Smooth muscle cell (in vitro differentiated cells): ENCODE data around the gene COPRS. TPM values are rescaled to one million over a fixed set of nuclear protein-coding genes. Genes with fewer than 3 reads are reported as not detected.
"Not testable (repeated sequence)": the region's sequence is repeated elsewhere in the genome, so short reads cannot be mapped to it uniquely, and the experiment has no call there.

ENCODE experiments used
- DNase-seq: peaks from one replicate; lab custom pipeline; 2025; ENCODE audit not compliant: unreplicated experiment; lab: John Stamatoyannopoulos, UW
- H2AFZ ChIP-seq: fragments of 200-600 bp; sonication (generic); 2 replicates; pipeline ENCODE4 v1.6.0; 2016; ENCODE audit warnings: antibody characterized with exemption, low read depth, mild to moderate bottlenecking
- H3F3A ChIP-seq: fragments of 200-600 bp; sonication (generic); 2 replicates; pipeline ENCODE4 v1.6.0; 2017; ENCODE audit warnings: antibody characterized with exemption, low read depth
- H3K27ac ChIP-seq: fragments of 200-600 bp; sonication (generic); 2 replicates; pipeline ENCODE4 v1.5.1; 2016; ENCODE audit warnings: low read depth, mild to moderate bottlenecking
- H3K27me3 ChIP-seq: fragments of 200-600 bp; sonication (generic); 2 replicates; pipeline ENCODE4 v1.6.1; 2016; ENCODE audit warnings: low read depth, mild to moderate bottlenecking
- H3K36me3 ChIP-seq: fragments of 200-600 bp; sonication (generic); 2 replicates; pipeline ENCODE4 v1.5.1; 2016; ENCODE audit warnings: low read depth
- H3K4me1 ChIP-seq: fragments of 200-600 bp; sonication (generic); 2 replicates; pipeline ENCODE4 v1.5.1; 2016; ENCODE audit warnings: low read depth
- H3K4me2 ChIP-seq: fragments of 200-600 bp; sonication (generic); 2 replicates; pipeline ENCODE4 v1.6.0; 2016; ENCODE audit warnings: mild to moderate bottlenecking
- H3K4me3 ChIP-seq: fragments of 200-600 bp; sonication (generic); 2 replicates; pipeline ENCODE4 v1.5.1; 2016; ENCODE audit warnings: mild to moderate bottlenecking
- H3K79me2 ChIP-seq: fragments of 200-600 bp; sonication (generic); 2 replicates; pipeline ENCODE4 v1.6.0; 2016; ENCODE audit warnings: low read depth, mild to moderate bottlenecking
- H3K9ac ChIP-seq: fragments of 200-600 bp; sonication (generic); 2 replicates; pipeline ENCODE4 v1.6.0; 2016; ENCODE audit warnings: low read depth
- H3K9me3 ChIP-seq: fragments of 200-600 bp; sonication (generic); replicated peaks from 2 replicates; pipeline ENCODE4 v1.5.1; 2016; ENCODE audit warnings: low read depth
- H4K20me1 ChIP-seq: fragments of 200-600 bp; sonication (generic); 2 replicates; pipeline ENCODE4 v1.6.0; 2016; ENCODE audit warnings: low read depth
- CTCF ChIP-seq: fragments of 200-600 bp; sonication (generic); IDR thresholded peaks from 2 replicates; pipeline ENCODE4 v1.5.1; 2017; ENCODE audit warnings: borderline replicate concordance, mild to moderate bottlenecking, antibody characterized with exemption; ENCODE audit not compliant: insufficient read depth, poor library complexity, severe bottlenecking
- WGBS: methylation state at CpG from one replicate; pipeline ENCODE4 v1.1.7; 2016; ENCODE audit warnings: low lambda C conversion rate; 5-methylcytosine and 5-hydroxymethylcytosine counted together
- polyA plus RNA-seq: library from polyadenylated mRNA; unstranded; fragments of >200 nt; fragmentation: Nextera tagmentation; extraction: Ambion mirVana; gene quantifications from 2 replicates; pipeline ENCODE4 v1.2.1, GENCODE V29; 2016
- total RNA-seq: library from RNA; depleted of rRNA; stranded (reverse); fragments of >200 nt; gene quantifications from 2 replicates; pipeline ENCODE4 v1.2.3, GENCODE V29; 2014

The COPRS gene
- total and polyA plus RNA-seq, 2 experiments from 2014 or later: 55.7 to 78.9 TPM

DNA sequence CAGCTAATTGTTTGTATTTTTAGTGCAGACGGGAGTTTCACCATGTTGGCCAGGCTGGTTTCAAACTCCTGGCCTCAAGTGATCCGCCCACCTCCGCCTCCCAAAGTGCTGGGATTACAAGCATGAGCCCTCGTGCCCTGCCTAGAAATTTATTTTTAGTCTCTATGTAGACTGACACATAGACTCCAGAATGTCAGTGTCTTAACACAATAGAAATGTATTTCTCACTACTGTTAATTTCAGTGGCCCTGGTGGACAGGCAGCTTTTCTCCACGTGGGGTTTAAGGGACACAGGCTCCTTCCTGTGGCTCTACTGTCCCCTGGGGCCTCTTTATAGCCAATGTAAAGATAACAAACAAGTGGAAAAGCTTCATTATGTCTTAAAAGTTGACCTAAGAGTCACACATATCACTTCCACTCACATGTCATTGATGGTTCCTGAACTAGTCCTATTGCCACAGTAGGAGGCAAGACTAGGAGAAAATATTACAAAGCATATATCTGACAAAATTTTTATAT is 43.8 kb downstream of the COPRS start:
- no peaks in the 10 kb centered on the region for H3K4me1 ChIP-seq
- peak overlapping the region; percentile 54 for H2AFZ ChIP-seq
- H3K27me3 ChIP-seq: no peaks in the 10 kb centered on the region
- no peaks in the 10 kb centered on the region for H3K36me3 ChIP-seq
- no peaks in the 10 kb centered on the region for H3F3A ChIP-seq
- TF ChIP-seq CTCF: no peak
- no peaks in the 10 kb centered on the region for H3K79me2 ChIP-seq
- H3K9me3 ChIP-seq: no peaks in the 10 kb centered on the region
- H3K4me3 ChIP-seq: no peak overlapping the region
- 52% methylated on average over 5 of the region's 5 CpGs for WGBS
- H3K9ac ChIP-seq: no peak overlapping the region
- H3K4me2 ChIP-seq: no peak overlapping the region
- no peak for DNase-seq
- no peak overlapping the region for H3K27ac ChIP-seq
- no peaks in the 10 kb centered on the region for H4K20me1 ChIP-seq

DNA sequence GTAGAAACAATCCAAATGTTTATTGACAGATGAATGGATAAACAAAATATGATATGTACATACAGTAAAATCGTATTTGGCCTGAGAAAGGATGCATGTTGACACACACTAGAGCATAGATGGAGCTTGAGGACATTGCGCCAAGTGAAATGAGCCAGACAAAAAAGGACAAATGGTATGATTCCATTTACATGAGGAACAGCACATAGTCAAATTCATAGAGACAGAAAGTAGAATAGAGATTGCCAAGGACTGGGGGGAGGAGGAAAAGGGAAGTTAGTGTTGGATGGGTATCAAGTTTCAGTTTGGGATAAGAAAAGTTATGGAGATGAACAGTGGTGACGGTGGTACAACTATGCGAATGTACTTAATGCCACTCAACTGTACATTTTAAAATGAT is 47.9 kb downstream of the COPRS start:
- Histone ChIP-seq H3K27ac (no peak overlapping the region), H3K79me2 (no peaks in the 10 kb centered on the region), H3K4me3 (no peak overlapping the region), H3K4me2 (no peak overlapping the region), H4K20me1 (no peaks in the 10 kb centered on the region), H3K9ac (no peak overlapping the region), H3K9me3 (no peaks in the 10 kb centered on the region), H2AFZ (no peak overlapping the region), H3K27me3 (no peaks in the 10 kb centered on the region), H3K36me3 (no peaks in the 10 kb centered on the region), H3F3A (no peaks in the 10 kb centered on the region), H3K4me1 (no peaks in the 10 kb centered on the region)
- DNase-seq: no peak
- TF ChIP-seq CTCF: no peak
- 83% methylated on average over 4 of the region's 4 CpGs for WGBS

DNA sequence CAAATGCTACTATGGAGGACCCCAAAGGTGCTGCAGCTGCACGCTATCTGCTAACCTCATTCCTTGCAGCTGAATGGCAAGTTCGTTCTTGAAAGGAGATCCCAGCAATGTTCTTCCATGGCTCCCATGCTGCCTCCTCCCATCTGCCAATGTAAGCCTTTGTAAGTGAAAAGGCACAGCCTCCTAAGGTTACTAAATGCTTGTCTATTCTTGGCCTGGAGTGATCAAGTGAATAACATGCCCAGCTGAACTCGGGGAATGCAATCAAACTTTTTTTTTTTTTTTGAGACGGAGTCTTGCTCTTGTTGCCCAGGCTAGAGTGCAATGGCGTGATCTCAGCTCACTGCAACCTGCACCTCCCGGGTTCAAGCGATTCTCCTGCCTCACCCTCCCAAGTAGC is 49.2 kb downstream of the COPRS start:
- not testable (repeated sequence) for H3K79me2 ChIP-seq, H4K20me1 ChIP-seq, DNase-seq, H3F3A ChIP-seq, H2AFZ ChIP-seq, H3K27me3 ChIP-seq, H3K4me3 ChIP-seq, H3K4me2 ChIP-seq, H3K9me3 ChIP-seq, H3K36me3 ChIP-seq, H3K4me1 ChIP-seq, H3K9ac ChIP-seq, H3K27ac ChIP-seq
- WGBS: 97% methylated on average over 7 of the region's 7 CpGs

GRCh38 chr17:31808521-31809050 is 50.5 kb downstream of the COPRS start:
- H3K4me3 ChIP-seq: no peak overlapping the region
- no peak for DNase-seq

More at GRCh38 chr17:31808521-31809050, 50.5 kb downstream of the COPRS start:
- no peak for TF ChIP-seq CTCF
- Histone ChIP-seq H3K27me3 (no peaks in the 10 kb centered on the region), H2AFZ (no peak overlapping the region), H3K9ac (no peak overlapping the region), H3K9me3 (no peaks in the 10 kb centered on the region), H3K27ac (no peak overlapping the region), H3K79me2 (no peaks in the 10 kb centered on the region), H3F3A (no peaks in the 10 kb centered on the region), H3K4me1 (no peaks in the 10 kb centered on the region), H3K36me3 (no peaks in the 10 kb centered on the region), H3K4me2 (no peak overlapping the region), H4K20me1 (no peaks in the 10 kb centered on the region)
- WGBS: 73% methylated on average over 4 of the region's 4 CpGs
